Ishikawa (cell line): ENCODE data around the gene UBA6.

Experiments
- CEBPB ChIP-seq: IDR thresholded peaks from 2 replicates; pipeline ENCODE4 v1.6.1; 2012
- CREB1 ChIP-seq: IDR thresholded peaks from 2 replicates; pipeline ENCODE4 v1.6.1; 2012; ENCODE audit warnings: low read depth
- EGR1 ChIP-seq: IDR thresholded peaks from 2 replicates; pipeline ENCODE4 v1.6.1; 2012
- EP300 ChIP-seq: IDR thresholded peaks from 2 replicates; pipeline ENCODE4 v1.6.1; 2012; ENCODE audit warnings: borderline replicate concordance
- FOXM1 ChIP-seq: IDR thresholded peaks from 2 replicates; pipeline ENCODE4 v1.6.1; 2012; ENCODE audit warnings: low read depth, borderline replicate concordance
- NFIC ChIP-seq: IDR thresholded peaks from 2 replicates; pipeline ENCODE4 v1.6.1; 2012
- RAD21 ChIP-seq: IDR thresholded peaks from 2 replicates; pipeline ENCODE4 v1.6.1; 2012; ENCODE audit warnings: low read depth
- REST ChIP-seq: IDR thresholded peaks from 2 replicates; pipeline ENCODE4 v1.6.1; 2012; ENCODE audit warnings: low read depth, mild to moderate bottlenecking
- TAF1 ChIP-seq: IDR thresholded peaks from 2 replicates; pipeline ENCODE4 v1.6.1; 2012; ENCODE audit warnings: low read depth, mild to moderate bottlenecking
- TCF12 ChIP-seq: IDR thresholded peaks from 2 replicates; pipeline ENCODE4 v1.6.1; 2012; ENCODE audit warnings: low read depth
- TEAD4 ChIP-seq: IDR thresholded peaks from 2 replicates; pipeline ENCODE4 v1.6.1; 2012
- YY1 ChIP-seq: IDR thresholded peaks from 2 replicates; pipeline ENCODE4 v1.6.1; 2012; ENCODE audit warnings: low read depth
- ZBTB7A ChIP-seq: IDR thresholded peaks from 2 replicates; pipeline ENCODE4 v1.6.1; 2012; ENCODE audit warnings: low read depth
- TF ChIP-seq, protein P1 (sequence below): IDR thresholded peaks from 2 replicates; pipeline ENCODE4 v1.6.1; 2012
- TF ChIP-seq, protein P2 (sequence below): IDR thresholded peaks from 2 replicates; pipeline ENCODE4 v1.6.1; 2012

Gene UBA6

GRCh38 chr4:67660418-67660817, 40.5 kb downstream of the UBA6 start:
- TF ChIP-seq, protein P1, sequence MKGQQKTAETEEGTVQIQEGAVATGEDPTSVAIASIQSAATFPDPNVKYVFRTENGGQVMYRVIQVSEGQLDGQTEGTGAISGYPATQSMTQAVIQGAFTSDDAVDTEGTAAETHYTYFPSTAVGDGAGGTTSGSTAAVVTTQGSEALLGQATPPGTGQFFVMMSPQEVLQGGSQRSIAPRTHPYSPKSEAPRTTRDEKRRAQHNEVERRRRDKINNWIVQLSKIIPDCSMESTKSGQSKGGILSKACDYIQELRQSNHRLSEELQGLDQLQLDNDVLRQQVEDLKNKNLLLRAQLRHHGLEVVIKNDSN: no peak
- TF ChIP-seq, protein P2, sequence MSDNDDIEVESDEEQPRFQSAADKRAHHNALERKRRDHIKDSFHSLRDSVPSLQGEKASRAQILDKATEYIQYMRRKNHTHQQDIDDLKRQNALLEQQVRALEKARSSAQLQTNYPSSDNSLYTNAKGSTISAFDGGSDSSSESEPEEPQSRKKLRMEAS: no peak
- TF ChIP-seq EP300: no peak
- TF ChIP-seq CEBPB: no peak
- TF ChIP-seq YY1: no peak
- TF ChIP-seq CREB1: no peak
- TF ChIP-seq REST: no peak
- no peak for TF ChIP-seq ZBTB7A
- no peak for TF ChIP-seq NFIC
- no peak for TF ChIP-seq EGR1
- TF ChIP-seq TAF1: no peak
- TF ChIP-seq TEAD4: no peak
- TF ChIP-seq TCF12: no peak
- TF ChIP-seq RAD21: no peak
- no peak for TF ChIP-seq FOXM1

- TF ChIP-seq CEBPB (no peak), TEAD4 (no peak), NFIC (no peak), RAD21 (no peak), TCF12 (no peak)
These were observed 41.9 kb downstream of the UBA6 start for GRCh38 chr4:67659065-67659464.

DNA sequence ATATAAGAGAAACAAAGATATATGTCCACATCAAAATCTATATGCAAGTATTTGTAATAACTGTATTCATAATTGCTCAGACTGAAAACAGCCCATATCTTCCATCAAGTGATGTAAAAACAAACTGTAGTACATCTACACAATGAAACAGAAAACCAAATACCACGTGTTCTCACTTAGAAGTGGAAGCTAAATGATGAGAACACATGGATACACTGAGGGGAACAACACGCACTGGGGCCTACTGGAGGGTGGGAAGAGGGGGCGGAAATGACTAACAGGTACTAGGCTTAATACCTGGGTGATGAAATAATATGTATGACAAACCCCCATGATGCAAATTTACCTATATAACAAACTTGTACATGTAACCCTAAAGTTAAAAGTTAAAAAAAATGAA, 42.7 kb downstream of the UBA6 start:
- no peak for TF ChIP-seq YY1
- no peak for TF ChIP-seq ZBTB7A
- no peak for TF ChIP-seq TEAD4
- no peak for TF ChIP-seq TCF12
- TF ChIP-seq, protein P2: no peak
- no peak for TF ChIP-seq NFIC
- no peak for TF ChIP-seq CEBPB

- TF ChIP-seq TAF1 (no peak), CREB1 (no peak), FOXM1 (no peak), TCF12 (no peak), EP300 (no peak), CEBPB (no peak), ZBTB7A (no peak), NFIC (no peak)
- TF ChIP-seq, protein P2: no peak
- TF ChIP-seq, protein P1: no peak
These were observed 49.4 kb downstream of the UBA6 start for GRCh38 chr4:67651536-67651935.

DNA sequence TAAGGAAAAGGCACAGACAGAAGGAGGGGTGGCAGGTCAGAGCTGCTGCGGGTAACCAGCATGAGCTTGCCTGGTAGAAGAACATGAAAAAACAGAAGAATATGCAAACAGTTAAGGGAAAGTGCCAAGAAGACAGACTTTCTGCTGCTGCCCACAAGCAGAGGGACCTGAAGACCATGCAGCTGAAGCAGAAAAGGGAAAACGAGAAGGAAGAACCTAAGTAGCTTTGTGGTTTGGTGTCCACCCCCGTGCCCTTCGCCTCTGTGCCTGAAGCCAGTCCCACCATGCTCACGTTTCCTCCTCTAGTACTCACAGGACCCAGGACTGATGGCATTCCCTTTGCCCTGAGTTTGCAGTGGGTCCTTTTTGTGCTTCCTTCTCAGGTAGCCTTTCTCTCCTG, 62.8 kb downstream of the UBA6 start:
- no peak for TF ChIP-seq TEAD4
- TF ChIP-seq, protein P1: no peak
- TF ChIP-seq TAF1: no peak
- TF ChIP-seq, protein P2: no peak
- no peak for TF ChIP-seq TCF12
- TF ChIP-seq YY1: no peak
- TF ChIP-seq ZBTB7A: no peak
- TF ChIP-seq FOXM1: no peak
- TF ChIP-seq EGR1: no peak
- TF ChIP-seq CEBPB: no peak
- no peak for TF ChIP-seq NFIC
- no peak for TF ChIP-seq EP300
- TF ChIP-seq REST: no peak
- no peak for TF ChIP-seq RAD21
- TF ChIP-seq CREB1: no peak

GRCh38 chr4:67635331-67635730, 65.6 kb downstream of the UBA6 start:
- TF ChIP-seq TAF1 (no peak), RAD21 (no peak), REST (no peak), ZBTB7A (no peak), NFIC (no peak), CEBPB (no peak), TEAD4 (no peak), CREB1 (no peak), YY1 (no peak), FOXM1 (no peak), TCF12 (no peak), EP300 (no peak), EGR1 (no peak)
- TF ChIP-seq, protein P1: no peak
- TF ChIP-seq, protein P2: no peak
